ENCODE results near the gene IBTK.
"Not testable (repeated sequence)": the region's sequence is repeated elsewhere in the genome, so short reads cannot be mapped to it uniquely, and the experiment has no call there.

IBTK gene

DNA sequence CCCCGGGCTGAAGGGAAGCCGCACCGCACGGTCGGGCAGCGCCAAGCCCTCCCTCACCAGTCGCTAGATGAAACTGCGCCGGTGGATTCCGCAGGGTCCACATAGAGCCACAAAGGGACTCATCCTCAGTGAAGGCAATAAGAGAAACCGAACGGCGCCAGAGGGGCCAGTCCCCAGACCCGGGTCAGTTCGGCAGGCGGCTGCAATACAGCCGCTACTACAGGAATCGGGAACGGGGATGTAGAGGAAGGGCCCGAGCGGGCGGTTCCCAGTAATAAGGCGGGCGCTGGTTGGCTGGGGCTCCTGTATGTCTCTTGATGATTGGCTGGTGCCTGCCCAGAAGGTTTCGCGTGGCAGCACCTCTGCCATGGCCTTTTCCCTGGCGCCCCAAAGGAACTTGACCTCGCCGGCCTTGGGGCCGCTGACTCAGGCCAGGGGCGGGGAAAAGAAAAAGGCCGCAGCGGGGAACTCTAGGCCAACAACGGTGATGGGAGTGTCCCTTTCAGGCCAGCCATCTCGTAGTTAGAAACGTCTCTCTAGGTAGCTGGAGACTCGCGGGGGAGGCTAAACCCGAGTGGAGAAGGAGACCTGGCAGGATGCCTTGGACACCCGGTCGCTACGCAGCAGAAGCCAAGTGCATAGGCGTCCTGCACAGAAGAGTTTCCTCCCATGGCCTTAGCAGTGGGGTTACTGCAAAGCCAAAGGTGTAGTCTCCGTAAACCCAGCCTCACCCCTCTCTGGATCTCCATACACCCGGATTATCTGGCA, at the start of gene IBTK:
IBTK (minus strand) TSS at position 240 of the 768 bp plus-strand sequence. CDS start 7,258 bp downstream, outside the sequence.
- DNase-seq: peak; percentile 95

GRCh38 chr6:82283771-82284410, 36.3 kb upstream of the IBTK start:
- DNase-seq: no peak

DNA sequence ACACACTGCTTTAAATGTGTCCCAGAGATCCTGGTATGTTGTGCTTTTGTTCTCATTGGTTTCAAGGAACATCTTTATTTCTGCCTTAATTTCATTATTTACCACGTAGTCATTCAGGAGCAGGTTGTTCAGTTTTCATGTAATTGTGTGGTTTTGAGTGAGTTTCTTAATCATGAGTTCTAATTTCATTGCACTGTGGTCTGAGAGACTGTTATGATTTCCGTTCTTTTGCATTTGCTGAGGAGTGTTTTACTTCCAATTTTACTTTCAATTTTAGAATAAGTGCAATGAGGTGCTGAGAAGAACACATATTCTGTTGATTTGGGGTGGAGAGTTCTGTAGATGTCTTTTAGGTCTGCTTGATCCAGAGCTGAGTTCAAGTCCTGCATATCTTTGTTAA, 34.0 kb upstream of the IBTK start:
- not testable (repeated sequence) for DNase-seq

DNA sequence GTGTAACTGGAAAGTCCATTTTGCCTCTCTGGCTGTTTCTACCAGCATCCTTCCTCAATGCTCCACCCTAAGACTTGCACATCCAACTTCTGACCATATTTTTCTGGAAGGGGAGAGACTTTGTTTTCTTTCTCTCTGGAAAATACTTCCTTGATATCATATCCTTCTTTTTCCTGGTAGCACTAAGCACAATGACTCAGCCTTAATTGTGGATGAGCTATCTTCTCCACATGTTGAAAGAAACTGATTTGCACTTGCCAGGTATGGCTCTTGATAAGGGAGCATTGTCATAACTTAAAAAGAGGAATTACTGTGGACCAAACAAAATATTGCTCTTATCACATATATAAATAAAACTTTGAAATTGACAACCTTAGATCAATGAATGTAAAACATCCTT, 30.1 kb upstream of the IBTK start:
- no peak for DNase-seq

DNA sequence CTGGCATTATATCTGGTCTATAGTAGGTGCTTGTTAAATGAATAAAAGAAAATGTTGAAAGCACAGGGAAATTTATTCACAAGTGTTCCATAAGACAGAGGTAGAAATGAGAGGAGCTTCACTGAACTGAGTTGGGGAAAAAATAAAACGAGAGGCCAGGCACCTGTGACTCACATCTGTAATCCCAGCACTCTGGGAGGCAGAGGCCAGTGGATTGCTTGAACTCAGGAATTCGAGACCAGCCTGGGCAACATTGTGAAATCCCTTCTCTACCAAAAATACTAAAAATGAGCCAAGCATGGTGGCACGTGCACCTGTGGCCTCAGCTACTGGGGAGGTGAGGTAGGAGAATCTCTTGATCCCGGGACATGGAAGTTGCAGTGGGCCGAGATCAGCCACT, 28.1 kb upstream of the IBTK start:
- no peak for DNase-seq

DNA sequence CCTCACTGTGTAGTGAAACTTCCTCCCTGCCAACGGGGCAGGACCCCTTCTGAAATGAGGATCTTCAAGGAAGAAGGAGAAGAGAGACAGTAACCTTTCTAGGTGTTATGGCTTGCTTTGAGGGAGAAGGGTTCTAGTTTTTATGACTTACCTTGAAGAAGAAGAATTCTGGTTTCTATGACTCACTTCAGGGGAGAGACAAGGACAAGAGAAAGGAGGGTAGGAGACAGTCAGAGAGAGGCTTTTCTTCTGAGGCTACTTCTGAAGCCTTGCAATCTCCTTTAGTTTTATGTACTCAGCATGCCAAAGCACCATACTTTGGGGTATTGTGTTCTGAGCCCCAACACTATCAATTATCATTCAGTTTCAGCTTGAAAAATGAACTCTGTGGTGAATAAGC, 25.8 kb upstream of the IBTK start:
- DNase-seq: no peak

GRCh38 chr6:82270881-82271635, 23.5 kb upstream of the IBTK start:
- peak; percentile 46 for DNase-seq

GRCh38 chr6:82268301-82268846, 20.8 kb upstream of the IBTK start:
- DNase-seq: no peak

- no peak for DNase-seq
These were observed 17.3 kb upstream of the IBTK start for GRCh38 chr6:82264824-82265223.

DNA sequence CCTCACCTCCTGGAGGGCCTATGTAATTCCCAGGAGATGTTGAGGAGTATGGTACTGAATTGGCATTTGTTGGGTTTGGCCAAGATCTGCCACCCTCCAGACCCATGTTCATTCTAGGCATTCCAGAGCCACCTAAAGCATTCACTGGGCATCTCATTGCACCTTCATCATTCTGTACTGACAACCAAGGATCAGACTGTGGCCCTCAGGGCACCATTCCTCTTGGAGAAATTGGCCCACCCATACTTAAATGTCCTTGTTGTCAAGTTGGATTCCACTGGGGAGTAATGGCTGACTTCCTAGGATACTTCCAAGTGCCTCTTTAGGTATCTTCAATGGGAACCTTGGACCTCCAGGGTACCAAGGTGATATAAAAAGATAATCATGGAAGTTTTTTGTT, 16.8 kb upstream of the IBTK start:
- DNase-seq: no peak

DNA sequence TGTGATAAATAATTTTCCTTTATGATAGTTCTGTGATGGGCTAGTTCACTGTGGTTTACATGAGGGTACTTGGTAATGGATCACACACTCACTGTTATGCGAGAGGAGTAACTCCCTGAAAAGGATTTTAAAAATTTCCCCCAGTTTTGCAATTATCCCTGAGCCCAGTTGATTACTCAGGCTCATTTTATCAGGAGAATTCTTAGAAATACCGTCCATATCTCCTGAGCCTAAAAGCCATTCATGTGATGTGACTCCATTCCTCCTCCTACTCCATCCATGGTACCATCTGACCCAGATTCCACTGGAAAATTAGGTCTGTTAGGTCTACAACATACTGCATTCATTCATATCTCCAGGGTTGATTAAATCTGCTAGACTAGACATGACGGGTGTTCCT, 16.4 kb upstream of the IBTK start:
- DNase-seq: no peak

GRCh38 chr6:82260997-82261732, 13.6 kb upstream of the IBTK start:
- no peak for DNase-seq

DNA sequence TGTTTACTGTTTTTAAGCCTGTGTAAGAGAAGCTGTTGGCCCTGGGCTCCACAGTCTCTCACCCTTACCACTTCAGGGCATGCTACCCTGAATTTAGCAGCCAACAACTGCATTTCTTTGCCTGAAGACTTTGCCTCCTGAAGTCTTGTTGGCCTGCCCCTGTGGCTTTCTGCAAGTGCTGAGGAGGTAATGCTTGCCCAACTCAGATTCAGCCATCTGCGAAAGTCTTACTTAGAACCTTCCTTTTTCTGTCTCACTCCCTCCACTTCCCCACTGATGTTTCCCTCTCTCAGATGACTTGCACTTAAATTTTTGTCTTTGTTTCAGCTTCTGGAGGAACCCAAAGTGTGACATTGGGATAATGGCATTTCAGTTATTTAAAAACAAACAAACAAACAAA, 11.8 kb upstream of the IBTK start:
- no peak for DNase-seq

DNA sequence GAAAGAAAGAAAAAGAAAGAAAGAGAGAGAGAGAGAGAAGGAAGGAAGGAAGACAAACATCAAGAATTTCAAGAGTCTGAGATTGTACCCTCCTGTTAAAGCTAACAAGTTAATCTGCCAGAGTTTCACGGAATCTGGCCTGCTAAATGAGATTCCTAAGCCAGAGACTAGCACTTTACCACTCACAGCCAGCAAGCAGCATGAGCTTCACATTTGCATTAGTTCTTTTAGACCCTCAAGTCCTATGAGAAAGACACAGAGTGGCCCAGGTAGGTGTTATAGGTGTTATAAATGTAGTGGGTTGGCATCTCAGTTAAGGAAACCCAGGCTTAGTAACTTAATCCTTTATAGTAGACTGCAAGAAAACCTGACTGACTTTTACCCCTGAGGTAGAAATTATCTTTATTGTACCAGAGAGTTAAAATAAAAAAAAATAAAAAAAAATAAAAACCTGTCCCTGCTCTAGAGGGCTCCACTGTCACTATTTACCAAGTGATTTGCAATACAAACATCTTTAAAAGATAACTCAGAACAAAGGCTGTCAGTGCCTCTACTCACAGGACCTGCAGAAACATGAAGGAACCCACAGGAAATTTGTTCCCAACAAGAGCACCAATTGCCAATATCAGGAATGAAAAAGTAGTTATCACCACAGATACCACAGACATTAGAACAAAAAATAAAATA, 9.7 kb upstream of the IBTK start:
- peak; percentile 57 for DNase-seq

GRCh38 chr6:82254722-82255121, 7.2 kb upstream of the IBTK start:
- not testable (repeated sequence) for DNase-seq

DNA sequence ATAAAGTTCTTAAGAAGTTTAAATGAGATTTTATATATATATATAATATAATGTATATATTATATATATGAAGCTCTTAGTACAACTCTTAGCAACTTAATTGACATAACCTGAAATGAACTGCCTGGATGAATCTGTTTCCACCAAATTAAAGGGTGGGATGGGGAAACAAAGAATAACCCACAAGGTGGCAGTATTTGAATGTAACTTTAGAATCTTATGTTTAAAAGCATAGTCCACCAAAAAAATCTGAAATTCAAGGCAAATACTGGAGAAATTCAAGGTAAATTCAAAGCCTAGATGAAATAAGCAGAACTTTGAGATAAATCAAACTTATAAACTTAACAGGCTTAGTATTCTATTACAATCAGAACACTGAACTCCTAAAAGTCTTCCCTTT, 4.4 kb upstream of the IBTK start:
- DNase-seq: peak; percentile 48

DNA sequence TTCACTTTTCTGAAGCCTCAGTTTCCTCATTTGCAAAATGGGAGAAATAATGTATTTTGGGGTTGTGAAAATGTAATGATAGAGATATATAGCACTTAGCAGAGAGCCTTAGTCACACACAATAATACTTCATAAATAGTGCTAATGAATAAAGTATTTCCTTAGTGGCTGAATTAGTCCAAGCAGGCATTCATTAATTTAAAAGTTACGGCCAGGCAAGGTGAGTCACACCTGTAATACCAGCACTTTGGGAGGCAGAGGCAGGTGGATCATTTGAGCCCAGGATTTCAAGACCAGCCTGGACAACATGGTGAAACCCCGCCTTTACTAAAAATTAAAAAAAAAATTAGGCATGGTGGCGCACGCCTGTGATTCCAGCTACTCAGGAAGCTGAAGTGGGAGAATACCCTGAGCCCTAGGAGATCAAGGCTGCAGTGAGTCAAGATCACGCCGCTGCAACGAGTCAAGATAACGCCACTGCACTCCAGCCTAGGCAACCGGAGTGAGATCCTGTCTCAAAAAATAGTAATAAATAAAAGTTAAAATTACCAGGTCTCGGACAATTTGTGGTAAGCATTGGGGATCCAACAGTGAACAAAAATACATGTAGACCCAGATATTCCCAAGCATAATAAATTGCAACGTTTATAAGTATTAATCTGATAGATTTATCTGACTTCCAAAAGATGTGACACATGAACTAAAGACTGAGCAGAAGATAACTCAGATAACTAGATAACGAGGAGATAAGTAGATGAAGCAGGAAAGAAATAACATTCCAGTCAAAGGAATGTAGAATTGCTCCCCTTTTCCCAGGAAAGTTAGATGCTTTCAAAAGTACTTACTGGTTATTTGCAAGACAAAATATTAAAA, 2.1 kb upstream of the IBTK start:
- DNase-seq: no peak

DNA sequence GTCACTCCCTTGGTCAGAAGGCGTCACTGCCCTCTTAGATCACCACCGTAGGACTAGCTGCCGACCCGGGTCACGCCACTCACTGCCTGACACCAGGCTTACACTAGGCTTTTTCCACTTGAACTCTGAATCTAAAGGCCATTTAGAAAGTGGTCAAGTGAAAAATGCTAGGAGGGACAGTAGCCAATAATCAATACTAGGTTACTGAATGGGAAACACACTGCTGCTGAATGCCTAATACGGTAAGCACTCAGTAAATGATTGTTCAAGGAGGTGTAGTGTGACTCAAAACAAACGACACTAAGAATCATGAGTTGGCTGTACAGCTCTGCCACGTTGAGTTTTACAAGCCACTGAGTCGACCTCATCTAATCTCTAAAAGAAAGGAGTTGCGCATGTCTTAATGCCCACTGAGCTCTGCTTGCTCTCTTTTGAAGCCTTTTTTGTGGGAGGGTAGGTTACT, 760 bp upstream of the IBTK start:
- peak; percentile 67 for DNase-seq

DNA sequence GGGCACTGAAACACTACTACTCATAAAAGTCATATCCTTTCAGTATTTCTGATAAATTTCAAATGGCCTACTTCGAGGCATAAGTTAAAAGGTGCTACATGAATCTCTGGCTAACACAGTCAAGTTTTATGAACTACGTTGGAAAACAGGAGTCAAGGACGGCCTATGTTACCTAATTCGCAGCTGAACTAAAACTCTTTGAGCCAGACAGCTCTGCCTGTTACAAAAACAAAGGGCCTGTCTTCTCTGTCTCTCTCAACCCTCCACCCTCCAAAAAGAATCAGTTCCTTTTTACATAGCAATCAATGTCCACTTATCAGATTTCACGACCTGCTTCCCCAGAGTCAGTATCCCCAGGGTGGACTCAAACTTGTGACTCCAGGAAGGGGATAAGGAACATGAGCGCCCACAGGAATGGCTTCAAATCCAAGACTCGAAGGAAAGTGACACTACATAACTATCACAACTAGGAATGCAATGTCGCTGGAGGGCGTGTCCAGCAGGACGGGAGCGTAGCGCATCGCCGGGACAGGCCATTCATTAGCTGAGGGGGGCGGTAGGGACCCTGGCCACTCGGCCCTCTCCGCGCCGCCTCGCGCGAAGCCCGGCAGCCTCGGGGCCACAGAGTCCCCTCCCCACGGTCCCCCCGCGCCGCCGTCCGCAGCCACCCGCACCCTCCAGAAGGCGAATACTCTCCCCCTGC, 591 bp downstream of the IBTK start:
- DNase-seq: peak; percentile 72

DNA sequence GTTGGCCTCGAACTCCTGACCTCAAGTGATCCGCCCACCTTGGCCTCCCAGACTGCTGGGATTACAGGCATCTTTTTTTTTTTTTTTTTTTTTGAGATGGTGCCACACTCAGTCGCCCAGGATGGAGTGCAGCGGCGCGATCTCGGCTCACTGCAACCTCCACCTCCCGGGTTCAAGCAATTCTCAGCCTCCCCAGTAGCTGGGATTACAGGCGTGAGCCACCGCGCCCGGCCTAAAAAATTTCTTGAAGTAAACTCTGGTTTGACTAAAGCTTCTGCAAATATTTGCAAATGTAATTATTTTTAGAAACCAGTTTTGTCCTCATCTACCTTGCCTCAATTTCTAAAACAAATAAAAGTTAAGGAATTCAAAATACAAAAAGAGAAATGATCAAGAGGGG, 1.2 kb downstream of the IBTK start:
- no peak for DNase-seq
